ENCODE data around the gene RFX2.

DNA sequence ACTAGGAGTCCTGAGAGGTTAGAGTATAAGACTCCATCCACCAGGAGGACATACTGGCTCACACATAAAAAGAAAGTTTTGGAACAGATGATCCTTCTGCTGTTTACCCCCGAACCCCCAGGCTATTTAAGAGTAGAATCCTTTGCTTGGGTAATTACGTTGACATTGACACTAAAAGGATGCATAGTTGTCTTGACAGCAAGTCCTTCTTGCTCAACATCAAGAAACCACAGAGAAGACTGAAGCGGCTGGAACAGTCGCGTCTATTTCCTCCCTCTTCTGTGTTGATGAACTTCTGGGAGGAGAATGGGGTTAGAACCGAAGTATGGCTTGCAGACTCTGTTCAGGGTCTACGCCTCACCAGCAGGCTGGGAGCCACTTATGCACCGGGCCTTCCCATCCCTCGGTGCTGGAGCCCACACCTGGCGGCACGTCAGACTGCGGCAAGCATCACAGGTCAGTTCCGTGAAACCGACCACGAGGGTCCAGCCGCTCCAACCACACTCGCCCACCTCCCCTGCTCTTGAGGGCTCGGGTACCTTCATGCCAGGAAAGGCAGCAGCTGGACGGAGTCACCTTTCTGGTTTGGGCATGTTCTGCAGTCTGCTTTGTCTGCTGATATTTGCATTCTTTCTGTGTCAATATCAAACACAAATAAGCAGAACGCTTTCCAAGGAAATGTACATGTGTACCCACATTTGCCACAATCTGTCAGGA is 90.0 kb downstream of the RFX2 start:
- TF ChIP-seq, protein P1, sequence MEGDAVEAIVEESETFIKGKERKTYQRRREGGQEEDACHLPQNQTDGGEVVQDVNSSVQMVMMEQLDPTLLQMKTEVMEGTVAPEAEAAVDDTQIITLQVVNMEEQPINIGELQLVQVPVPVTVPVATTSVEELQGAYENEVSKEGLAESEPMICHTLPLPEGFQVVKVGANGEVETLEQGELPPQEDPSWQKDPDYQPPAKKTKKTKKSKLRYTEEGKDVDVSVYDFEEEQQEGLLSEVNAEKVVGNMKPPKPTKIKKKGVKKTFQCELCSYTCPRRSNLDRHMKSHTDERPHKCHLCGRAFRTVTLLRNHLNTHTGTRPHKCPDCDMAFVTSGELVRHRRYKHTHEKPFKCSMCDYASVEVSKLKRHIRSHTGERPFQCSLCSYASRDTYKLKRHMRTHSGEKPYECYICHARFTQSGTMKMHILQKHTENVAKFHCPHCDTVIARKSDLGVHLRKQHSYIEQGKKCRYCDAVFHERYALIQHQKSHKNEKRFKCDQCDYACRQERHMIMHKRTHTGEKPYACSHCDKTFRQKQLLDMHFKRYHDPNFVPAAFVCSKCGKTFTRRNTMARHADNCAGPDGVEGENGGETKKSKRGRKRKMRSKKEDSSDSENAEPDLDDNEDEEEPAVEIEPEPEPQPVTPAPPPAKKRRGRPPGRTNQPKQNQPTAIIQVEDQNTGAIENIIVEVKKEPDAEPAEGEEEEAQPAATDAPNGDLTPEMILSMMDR (conservative IDR thresholded peaks at IDR 0.05; ENCODE audit: low read length): no peak
- no peak for TF ChIP-seq EZH2phosphoT487 (IDR thresholded peaks at IDR 0.05; ENCODE audit: borderline replicate concordance)

All from Loucy (cell line).